PC-9 (cell line): ENCODE data around the gene PPARA. TPM values are rescaled to one million over a fixed set of nuclear protein-coding genes. Genes with fewer than 3 reads are reported as not detected.

Experiments used
- BruUV-seq: library from RNA; stranded (reverse); fragments of 400-500 nt; replicated peaks from 2 replicates; lab custom pipeline; 2021; lab: Mats Ljungman, UMichigan
- CTCF ChIA-PET: fragments of 300-600 bp; sonication (Branson Sonifier 250); formaldehyde crosslinking; loops from one replicate; lab custom pipeline; 2022; ENCODE audit warnings: antibody characterized with exemption; lab: Charles Lee
- POLR2A ChIA-PET: fragments of 300-600 bp; sonication (Branson Sonifier 250); formaldehyde crosslinking; loops from one replicate; lab custom pipeline; 2022; ENCODE audit warnings: antibody characterized with exemption; ENCODE audit not compliant: unreplicated experiment; lab: Charles Lee
- DNase-seq, 2 experiments: peaks; one replicate each; pipeline versions ENCODE4 v3.0.0 to v3.0.0-alpha.2; 2015 to 2022; ENCODE audit warnings: mixed read lengths in 1 of 2
- H2AFZ ChIP-seq: fragments of 200-600 bp; sonication (generic); 2 replicates; pipeline ENCODE4 v1.8.1; 2017; ENCODE audit warnings: antibody characterized with exemption
- H3F3A ChIP-seq: fragments of 200-600 bp; sonication (generic); 2 replicates; pipeline ENCODE4 v1.8.1; 2017; ENCODE audit warnings: antibody characterized with exemption, mild to moderate bottlenecking, low read depth; ENCODE audit not compliant: insufficient read depth
- H3K27ac ChIP-seq: fragments of 200-600 bp; sonication (generic); 2 replicates; pipeline ENCODE4 v1.6.1; 2016; ENCODE audit warnings: mixed run types
- H3K27me3 ChIP-seq: fragments of 200-600 bp; sonication (generic); 2 replicates; pipeline ENCODE4 v1.6.1; 2016; ENCODE audit warnings: low read depth, mixed run types; ENCODE audit not compliant: insufficient read depth
- H3K36me3 ChIP-seq: fragments of 200-600 bp; sonication (generic); 2 replicates; pipeline ENCODE4 v1.6.1; 2016; ENCODE audit warnings: low read depth, mixed run types
- H3K4me1 ChIP-seq: fragments of 200-600 bp; sonication (generic); replicated peaks from 2 replicates; pipeline ENCODE4 v1.6.1; 2016; ENCODE audit warnings: mixed run types; ENCODE audit not compliant: insufficient read depth
- H3K4me2 ChIP-seq: fragments of 200-600 bp; sonication (generic); 2 replicates; pipeline ENCODE4 v1.6.1; 2017; ENCODE audit warnings: mixed run types
- H3K4me3 ChIP-seq: fragments of 200-600 bp; sonication (generic); 2 replicates; pipeline ENCODE4 v1.6.1; 2016; ENCODE audit warnings: mixed run types
- H3K79me2 ChIP-seq: fragments of 200-600 bp; sonication (generic); 2 replicates; pipeline ENCODE4 v1.6.1; 2017; ENCODE audit warnings: low read depth, mixed run types
- H3K9me2 ChIP-seq: fragments of 200-600 bp; sonication (generic); 2 replicates; pipeline ENCODE4 v1.8.1; 2017; ENCODE audit warnings: mild to moderate bottlenecking; ENCODE audit not compliant: insufficient read depth
- H3K9me3 ChIP-seq: fragments of 200-600 bp; sonication (generic); 2 replicates; pipeline ENCODE4 v1.8.1; 2016; ENCODE audit warnings: low read depth; ENCODE audit not compliant: insufficient read depth
- H4K20me1 ChIP-seq: fragments of 200-600 bp; sonication (generic); 2 replicates; pipeline ENCODE4 v1.8.1; 2017; ENCODE audit not compliant: insufficient read depth
- CTCF ChIP-seq: fragments of 200-600 bp; sonication (generic); conservative IDR thresholded peaks from 2 replicates; pipeline ENCODE4 v1.6.1; 2017; ENCODE audit warnings: mixed run types, antibody characterized with exemption, mild to moderate bottlenecking, moderate library complexity
- EZH2 ChIP-seq: fragments of 200-600 bp; sonication (generic); IDR thresholded peaks from 2 replicates; pipeline ENCODE4 v1.8.0; 2017; ENCODE audit warnings: antibody characterized with exemption, low read depth
- intact Hi-C: fragments of 100-400 bp; cut with micrococcal nuclease; formaldehyde crosslinking; loops from one replicate; pipeline ENCODE4 v1.10.0; 2022; ENCODE audit not compliant: unreplicated experiment
- total RNA-seq: library from RNA; stranded (reverse); gene quantifications from 2 replicates; pipeline ENCODE4 v1.2.3, GENCODE V29; 2021

The PPARA gene
- total RNA-seq, 1 experiment from 2014 or later: 43.9 TPM

- peaks cover 7% of the 10 kb centered on the region for H3K36me3 ChIP-seq
- DNase-seq: no peak
- H3K4me3 ChIP-seq: no peak overlapping the region
- BruUV-seq: no TSS peak
- no peak overlapping the region for H3K4me2 ChIP-seq
- TF ChIP-seq CTCF: no peak
- no peak for TF ChIP-seq EZH2
- peaks cover 31% of the 10 kb centered on the region for H3F3A ChIP-seq
- intact Hi-C loops: loop anchor here (5.0 kb wide), 1 partner anchor 35 kb away; no protein-coding TSS in a partner anchor
- H3K4me1 ChIP-seq: peaks cover 5% of the 10 kb centered on the region; the same call in 1 of the 2 replicates
- H3K27ac ChIP-seq: no peak overlapping the region
- H4K20me1 ChIP-seq: peaks cover 6% of the 10 kb centered on the region
- H2AFZ ChIP-seq: no peak overlapping the region
- ChIA-PET POLR2A (no interaction called here), CTCF (interaction anchor here (0.6 kb wide), 1 partner anchor 421 kb away, joined by 6 read pairs; no protein-coding TSS in a partner anchor)
- H3K9me3 ChIP-seq: no peaks in the 10 kb centered on the region
- H3K9me2 ChIP-seq: no peaks in the 10 kb centered on the region
- H3K27me3 ChIP-seq: no peaks in the 10 kb centered on the region
- H3K79me2 ChIP-seq: no peaks in the 10 kb centered on the region
Observed at GRCh38 chr22:46107089-46107664, 43.1 kb upstream of the PPARA start.

GRCh38 chr22:46107753-46108563, 42.4 kb upstream of the PPARA start:
- peaks cover 31% of the 10 kb centered on the region for H3F3A ChIP-seq
- H3K9me2 ChIP-seq: no peaks in the 10 kb centered on the region
- peaks cover 5% of the 10 kb centered on the region; the same call in 1 of the 2 replicates for H3K4me1 ChIP-seq
- no peaks in the 10 kb centered on the region for H3K9me3 ChIP-seq
- no peak overlapping the region for H3K27ac ChIP-seq
- no peak overlapping the region for H3K4me3 ChIP-seq
- DNase-seq: no peak
- peaks cover 7% of the 10 kb centered on the region for H3K36me3 ChIP-seq
- CTCF ChIA-PET: no interaction called here
- BruUV-seq: no TSS peak
- H2AFZ ChIP-seq: no peak overlapping the region
- POLR2A ChIA-PET: no interaction called here
- no peak for TF ChIP-seq EZH2
- intact Hi-C loops: loop anchor here (5.0 kb wide), 1 partner anchor 36 kb away; no protein-coding TSS in a partner anchor
- H4K20me1 ChIP-seq: peaks cover 6% of the 10 kb centered on the region
- H3K27me3 ChIP-seq: no peaks in the 10 kb centered on the region
- no peaks in the 10 kb centered on the region for H3K79me2 ChIP-seq
- no peak overlapping the region for H3K4me2 ChIP-seq

- POLR2A ChIA-PET: interaction anchor here (0.7 to 0.8 kb wide), 2 partner anchors 38 to 103 kb away, joined by 3 to 5 read pairs; no protein-coding TSS in a partner anchor
- no peak for DNase-seq
- CTCF ChIA-PET: no interaction called here
- Histone ChIP-seq H3K27ac (no peak overlapping the region), H3K4me1 (peaks cover 5% of the 10 kb centered on the region; the same call in 1 of the 2 replicates), H3K9me3 (no peaks in the 10 kb centered on the region), H3K4me3 (no peak overlapping the region), H3K36me3 (peaks cover 7% of the 10 kb centered on the region), H4K20me1 (peaks cover 6% of the 10 kb centered on the region), H2AFZ (no peak overlapping the region), H3K4me2 (no peak overlapping the region), H3K9me2 (no peaks in the 10 kb centered on the region), H3K27me3 (no peaks in the 10 kb centered on the region), H3K79me2 (no peaks in the 10 kb centered on the region), H3F3A (peaks cover 37% of the 10 kb centered on the region)
- TF ChIP-seq EZH2 (no peak), CTCF (no peak)
- intact Hi-C loops: loop anchor here (5.0 kb wide), 1 partner anchor 37 kb away; no protein-coding TSS in a partner anchor
- no TSS peak for BruUV-seq
Observed at GRCh38 chr22:46108564-46109473, 41.5 kb upstream of the PPARA start.
